ENCODE results near the gene DDX24.
A peak's percentile ranks its signal among the peaks of the same experiment; 100 is the strongest.

Gene DDX24

GRCh38 chr14:94056579-94057308, 24.3 kb downstream of the DDX24 start:
- Histone ChIP-seq H3K4me3 (ENCODE audit: insufficient read depth in 1 of 2, low read depth in 1 of 2, low read length in 2 of 2) (no peak overlapping the region), H2AFZ (ENCODE audit: low read depth, low read length) (no peak overlapping the region), H3K4me2 (ENCODE audit: low read length, poor library complexity, severe bottlenecking) (no peak overlapping the region), H3K23ac (ENCODE audit: low read length in 2 of 2) (no peak overlapping the region), H3K27me3 (ENCODE audit: control insufficient read depth in 1 of 2, insufficient read depth in 1 of 2, low read length in 2 of 2) (no peaks in the 10 kb centered on the region), H3K79me1 (replicated peaks; ENCODE audit: low read length, poor library complexity, severe bottlenecking) (peaks cover 60% of the 10 kb centered on the region), H3K14ac (ENCODE audit: low read length in 2 of 2) (no peak overlapping the region), H3K4ac (ENCODE audit: low read depth in 1 of 2, low read length in 2 of 2) (no peak overlapping the region), H3K18ac (ENCODE audit: low read depth in 1 of 2, low read length in 2 of 2) (no peak overlapping the region), H2BK15ac (ENCODE audit: low read depth, poor library complexity, severe bottlenecking) (no peak overlapping the region), H3K9ac (ENCODE audit: low read length) (no peak overlapping the region), H4K91ac (ENCODE audit: low read length) (no peak overlapping the region), H4K8ac (ENCODE audit: low read length) (no peak overlapping the region), H2BK120ac (ENCODE audit: low read depth, low read length) (no peak overlapping the region), H2BK12ac (ENCODE audit: low read length in 2 of 2) (no peak overlapping the region), H2BK5ac (ENCODE audit: low read depth, low read length, poor library complexity, severe bottlenecking) (no peak overlapping the region), H3K27ac (ENCODE audit: low read length, poor library complexity, severe bottlenecking) (no peak overlapping the region), H3K9me3 (ENCODE audit: control insufficient read depth, low read length) (no peaks in the 10 kb centered on the region), H3K36me3 (ENCODE audit: control insufficient read depth in 1 of 2, insufficient read depth in 2 of 2, low read depth in 1 of 2, low read length in 2 of 2) (peaks cover 45 to 96% of the 10 kb centered on the region in 2 experiments), H3K4me1 (ENCODE audit: control insufficient read depth, insufficient read depth, low read depth, low read length) (peaks cover 2% of the 10 kb centered on the region), H2AK5ac (ENCODE audit: low read length, severe bottlenecking) (no peak overlapping the region)
- peak; percentile 30 for DNase-seq
- WGBS, result 96% methylated on average over 6 of the region's 6 CpGs

GRCh38 chr14:94054936-94055335, 26.1 kb downstream of the DDX24 start:
- Histone ChIP-seq H2BK15ac (ENCODE audit: low read depth, poor library complexity, severe bottlenecking) (no peak overlapping the region), H3K23ac (ENCODE audit: low read length in 2 of 2) (no peak overlapping the region), H3K4me3 (ENCODE audit: insufficient read depth in 1 of 2, low read depth in 1 of 2, low read length in 2 of 2) (no peak overlapping the region), H3K4me1 (ENCODE audit: control insufficient read depth, insufficient read depth, low read depth, low read length) (peaks cover 9% of the 10 kb centered on the region), H3K36me3 (ENCODE audit: control insufficient read depth in 1 of 2, insufficient read depth in 2 of 2, low read depth in 1 of 2, low read length in 2 of 2) (peaks cover 44 to 96% of the 10 kb centered on the region in 2 experiments), H3K14ac (ENCODE audit: low read length in 2 of 2) (no peak overlapping the region), H3K18ac (ENCODE audit: low read depth in 1 of 2, low read length in 2 of 2) (no peak overlapping the region), H2BK120ac (ENCODE audit: low read depth, low read length) (no peak overlapping the region), H3K27ac (ENCODE audit: low read length, poor library complexity, severe bottlenecking) (no peak overlapping the region), H3K9me3 (ENCODE audit: control insufficient read depth, low read length) (no peaks in the 10 kb centered on the region), H3K79me1 (replicated peaks; ENCODE audit: low read length, poor library complexity, severe bottlenecking) (peaks cover 50% of the 10 kb centered on the region), H2AK5ac (ENCODE audit: low read length, severe bottlenecking) (no peak overlapping the region), H3K4ac (ENCODE audit: low read depth in 1 of 2, low read length in 2 of 2) (no peak overlapping the region), H4K91ac (ENCODE audit: low read length) (no peak overlapping the region), H3K9ac (ENCODE audit: low read length) (no peak overlapping the region), H3K4me2 (ENCODE audit: low read length, poor library complexity, severe bottlenecking) (no peak overlapping the region), H4K8ac (ENCODE audit: low read length) (no peak overlapping the region), H3K27me3 (ENCODE audit: control insufficient read depth in 1 of 2, insufficient read depth in 1 of 2, low read length in 2 of 2) (no peaks in the 10 kb centered on the region), H2BK12ac (ENCODE audit: low read length in 2 of 2) (no peak overlapping the region), H2BK5ac (ENCODE audit: low read depth, low read length, poor library complexity, severe bottlenecking) (no peak overlapping the region), H2AFZ (ENCODE audit: low read depth, low read length) (no peak overlapping the region)
- DNase-seq, result no peak
- 99% methylated on average over 7 of the region's 7 CpGs for WGBS

GRCh38 chr14:94054401-94054800, 26.6 kb downstream of the DDX24 start:
- no peak overlapping the region for H2AK5ac ChIP-seq (ENCODE audit: low read length, severe bottlenecking)
- H2BK5ac ChIP-seq (ENCODE audit: low read depth, low read length, poor library complexity, severe bottlenecking), result no peak overlapping the region
- H2BK15ac ChIP-seq (ENCODE audit: low read depth, poor library complexity, severe bottlenecking), result no peak overlapping the region
- H3K14ac ChIP-seq (ENCODE audit: low read length in 2 of 2), result no peak overlapping the region
- no peak overlapping the region for H4K91ac ChIP-seq (ENCODE audit: low read length)
- H3K9ac ChIP-seq (ENCODE audit: low read length), result no peak overlapping the region
- peaks cover 53% of the 10 kb centered on the region for H3K79me1 ChIP-seq (replicated peaks; ENCODE audit: low read length, poor library complexity, severe bottlenecking)
- no peaks in the 10 kb centered on the region for H3K27me3 ChIP-seq (ENCODE audit: control insufficient read depth in 1 of 2, insufficient read depth in 1 of 2, low read length in 2 of 2)
- no peak overlapping the region for H3K4me3 ChIP-seq (ENCODE audit: insufficient read depth in 1 of 2, low read depth in 1 of 2, low read length in 2 of 2)
- H3K27ac ChIP-seq (ENCODE audit: low read length, poor library complexity, severe bottlenecking), result no peak overlapping the region
- H3K4me2 ChIP-seq (ENCODE audit: low read length, poor library complexity, severe bottlenecking), result no peak overlapping the region
- no peaks in the 10 kb centered on the region for H3K9me3 ChIP-seq (ENCODE audit: control insufficient read depth, low read length)
- H3K36me3 ChIP-seq (ENCODE audit: control insufficient read depth in 1 of 2, insufficient read depth in 2 of 2, low read depth in 1 of 2, low read length in 2 of 2), result peaks cover 47 to 96% of the 10 kb centered on the region in 2 experiments
- peaks cover 9% of the 10 kb centered on the region for H3K4me1 ChIP-seq (ENCODE audit: control insufficient read depth, insufficient read depth, low read depth, low read length)
- H3K23ac ChIP-seq (ENCODE audit: low read length in 2 of 2), result no peak overlapping the region
- H4K8ac ChIP-seq (ENCODE audit: low read length), result no peak overlapping the region
- no peak for DNase-seq
- H2BK12ac ChIP-seq (ENCODE audit: low read length in 2 of 2), result no peak overlapping the region
- no peak overlapping the region for H2BK120ac ChIP-seq (ENCODE audit: low read depth, low read length)
- no peak overlapping the region for H3K18ac ChIP-seq (ENCODE audit: low read depth in 1 of 2, low read length in 2 of 2)
- 100% methylated on average over 1 of the region's 1 CpG for WGBS
- no peak overlapping the region for H2AFZ ChIP-seq (ENCODE audit: low read depth, low read length)
- H3K4ac ChIP-seq (ENCODE audit: low read depth in 1 of 2, low read length in 2 of 2), result no peak overlapping the region

- Histone ChIP-seq H4K91ac (ENCODE audit: low read length) (no peak overlapping the region), H3K4me1 (ENCODE audit: control insufficient read depth, insufficient read depth, low read depth, low read length) (peaks cover 12% of the 10 kb centered on the region), H2BK120ac (ENCODE audit: low read depth, low read length) (no peak overlapping the region), H3K27me3 (ENCODE audit: control insufficient read depth in 1 of 2, insufficient read depth in 1 of 2, low read length in 2 of 2) (no peaks in the 10 kb centered on the region), H3K4ac (ENCODE audit: low read depth in 1 of 2, low read length in 2 of 2) (no peak overlapping the region), H3K14ac (ENCODE audit: low read length in 2 of 2) (no peak overlapping the region), H3K18ac (ENCODE audit: low read depth in 1 of 2, low read length in 2 of 2) (no peak overlapping the region), H2BK15ac (ENCODE audit: low read depth, poor library complexity, severe bottlenecking) (no peak overlapping the region), H2AK5ac (ENCODE audit: low read length, severe bottlenecking) (no peak overlapping the region), H3K4me3 (ENCODE audit: insufficient read depth in 1 of 2, low read depth in 1 of 2, low read length in 2 of 2) (no peak overlapping the region), H2BK5ac (ENCODE audit: low read depth, low read length, poor library complexity, severe bottlenecking) (no peak overlapping the region), H2BK12ac (ENCODE audit: low read length in 2 of 2) (no peak overlapping the region), H3K4me2 (ENCODE audit: low read length, poor library complexity, severe bottlenecking) (no peak overlapping the region), H3K9ac (ENCODE audit: low read length) (no peak overlapping the region), H2AFZ (ENCODE audit: low read depth, low read length) (no peak overlapping the region), H3K9me3 (ENCODE audit: control insufficient read depth, low read length) (no peaks in the 10 kb centered on the region), H3K36me3 (ENCODE audit: control insufficient read depth in 1 of 2, insufficient read depth in 2 of 2, low read depth in 1 of 2, low read length in 2 of 2) (peaks cover 62 to 96% of the 10 kb centered on the region in 2 experiments), H4K8ac (ENCODE audit: low read length) (no peak overlapping the region), H3K79me1 (replicated peaks; ENCODE audit: low read length, poor library complexity, severe bottlenecking) (peaks cover 49% of the 10 kb centered on the region), H3K27ac (ENCODE audit: low read length, poor library complexity, severe bottlenecking) (no peak overlapping the region), H3K23ac (ENCODE audit: low read length in 2 of 2) (no peak overlapping the region)
- DNase-seq, result no peak
- 100% methylated on average over 3 of the region's 4 CpGs for WGBS
Measured at GRCh38 chr14:94052662-94053061, 28.3 kb downstream of the DDX24 start.
